GM12892 (cell line): Measurements from ENCODE around the gene RTEL1.

Experiments used
- POLR2A ChIP-seq: IDR thresholded peaks from 2 replicates; pipeline ENCODE4 v1.6.1; 2011; ENCODE audit warnings: low read depth, low read length, control low read depth
- POLR2AphosphoS5 ChIP-seq: IDR thresholded peaks from 2 replicates; pipeline ENCODE4 v1.6.1; 2011; ENCODE audit warnings: low read depth, low read length, control low read depth

DNA sequence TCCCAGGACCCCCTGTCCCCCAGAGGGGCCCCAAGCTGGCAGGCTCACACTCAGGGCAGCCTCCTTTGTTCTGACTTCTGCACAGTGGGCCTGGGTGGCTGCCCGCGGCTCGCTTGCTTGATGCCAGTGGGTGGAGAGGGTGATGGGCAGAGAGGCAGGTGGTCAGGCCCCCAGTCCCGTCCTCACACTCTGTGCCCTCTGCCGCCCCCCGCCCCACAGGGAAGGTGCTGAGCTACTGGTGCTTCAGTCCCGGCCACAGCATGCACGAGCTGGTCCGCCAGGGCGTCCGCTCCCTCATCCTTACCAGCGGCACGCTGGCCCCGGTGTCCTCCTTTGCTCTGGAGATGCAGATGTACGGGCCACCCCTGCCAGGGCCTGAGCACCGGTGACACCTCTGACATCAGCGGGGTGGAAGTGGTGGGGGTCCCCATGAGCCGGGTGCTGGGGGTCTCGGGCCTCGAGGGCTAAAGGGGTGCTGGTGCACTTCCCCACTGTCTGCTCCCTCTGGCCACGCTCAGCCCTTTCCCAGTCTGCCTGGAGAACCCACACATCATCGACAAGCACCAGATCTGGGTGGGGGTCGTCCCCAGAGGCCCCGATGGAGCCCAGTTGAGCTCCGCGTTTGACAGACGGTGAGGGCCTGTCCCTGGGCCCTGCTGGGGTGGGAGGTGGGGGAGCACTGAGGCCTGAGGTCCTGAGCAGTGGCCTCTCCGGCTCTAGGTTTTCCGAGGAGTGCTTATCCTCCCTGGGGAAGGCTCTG, 29.5 kb downstream of the RTEL1 start:
- TF ChIP-seq POLR2A (no peak), POLR2AphosphoS5 (no peak)
